ENCODE results near the gene UST.

DNA sequence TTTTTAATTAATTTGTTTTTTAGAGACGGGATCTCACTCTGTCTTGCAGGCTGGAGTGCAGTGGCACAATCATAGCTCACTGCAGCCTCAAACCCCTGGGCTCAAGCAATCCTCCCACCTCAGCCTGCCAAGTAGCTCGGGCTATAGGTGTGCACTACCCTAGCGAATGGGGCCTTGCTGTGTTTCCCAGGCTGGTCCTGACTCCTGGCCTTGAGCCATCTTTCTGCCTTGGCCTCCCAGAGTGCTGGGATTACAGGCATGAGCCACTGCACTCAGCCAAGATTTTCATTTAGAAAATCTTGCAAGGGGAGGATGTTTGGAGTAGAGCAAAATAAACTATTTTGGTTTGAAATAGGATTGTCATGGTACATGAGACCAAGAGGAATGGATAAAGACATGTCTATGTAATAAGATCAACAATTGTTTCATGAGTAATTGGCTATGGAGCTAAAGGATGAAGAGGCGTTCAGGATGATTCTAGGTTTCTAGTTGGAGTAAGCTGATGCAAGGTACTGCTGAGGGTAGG, 237.8 kb downstream of the UST start:
- TF ChIP-seq, protein P1, sequence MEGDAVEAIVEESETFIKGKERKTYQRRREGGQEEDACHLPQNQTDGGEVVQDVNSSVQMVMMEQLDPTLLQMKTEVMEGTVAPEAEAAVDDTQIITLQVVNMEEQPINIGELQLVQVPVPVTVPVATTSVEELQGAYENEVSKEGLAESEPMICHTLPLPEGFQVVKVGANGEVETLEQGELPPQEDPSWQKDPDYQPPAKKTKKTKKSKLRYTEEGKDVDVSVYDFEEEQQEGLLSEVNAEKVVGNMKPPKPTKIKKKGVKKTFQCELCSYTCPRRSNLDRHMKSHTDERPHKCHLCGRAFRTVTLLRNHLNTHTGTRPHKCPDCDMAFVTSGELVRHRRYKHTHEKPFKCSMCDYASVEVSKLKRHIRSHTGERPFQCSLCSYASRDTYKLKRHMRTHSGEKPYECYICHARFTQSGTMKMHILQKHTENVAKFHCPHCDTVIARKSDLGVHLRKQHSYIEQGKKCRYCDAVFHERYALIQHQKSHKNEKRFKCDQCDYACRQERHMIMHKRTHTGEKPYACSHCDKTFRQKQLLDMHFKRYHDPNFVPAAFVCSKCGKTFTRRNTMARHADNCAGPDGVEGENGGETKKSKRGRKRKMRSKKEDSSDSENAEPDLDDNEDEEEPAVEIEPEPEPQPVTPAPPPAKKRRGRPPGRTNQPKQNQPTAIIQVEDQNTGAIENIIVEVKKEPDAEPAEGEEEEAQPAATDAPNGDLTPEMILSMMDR (IDR thresholded peaks at IDR 0.05; ENCODE audit: insufficient read depth, low read length, poor library complexity, severe bottlenecking), result no peak
- TF ChIP-seq EZH2phosphoT487 (conservative IDR thresholded peaks at IDR 0.05; ENCODE audit: low read length), result no peak

All from SU-DHL-6 (cell line).